ENCODE data around the gene KIF24. TPM values are rescaled to one million over a fixed set of nuclear protein-coding genes. Genes with fewer than 3 reads are reported as not detected.
"Not testable (repeated sequence)": the region's sequence is repeated elsewhere in the genome, so short reads cannot be mapped to it uniquely, and the experiment has no call there.

Gene KIF24
- polyA plus RNA-seq, 1 donor: 2.0 TPM

DNA sequence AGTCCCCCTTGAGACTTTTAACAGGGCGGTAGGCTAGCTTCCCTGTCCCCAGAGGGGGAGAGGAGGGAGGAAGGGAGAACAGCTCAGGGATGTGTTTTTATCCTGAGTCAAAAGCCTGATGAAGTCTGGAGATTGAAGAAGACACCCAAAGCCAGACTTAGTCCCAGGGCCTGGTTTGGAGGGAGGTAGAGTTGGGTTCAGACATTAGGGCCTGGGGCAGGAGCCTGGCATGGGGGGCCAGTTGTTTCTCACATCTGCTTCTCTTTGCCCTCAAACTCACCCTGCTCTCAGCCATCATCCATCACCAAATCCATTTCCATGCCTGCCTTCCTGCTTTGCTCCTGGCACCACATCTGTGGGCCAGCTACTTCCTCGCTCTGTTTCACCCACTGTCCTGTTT lies 44.7 kb upstream of the KIF24 start:
- no peak for DNase-seq
- Histone ChIP-seq H3K4me1 (ENCODE audit: control insufficient read depth, insufficient read depth, low read length) (peaks cover 23% of the 10 kb centered on the region), H3K4me3 (ENCODE audit: low read length) (no peak overlapping the region), H3K27ac (ENCODE audit: low read length) (peak overlapping the region; percentile 96), H3K27me3 (ENCODE audit: control insufficient read depth, insufficient read depth, low read length) (peaks cover 28% of the 10 kb centered on the region), H3K36me3 (ENCODE audit: control insufficient read depth, insufficient read depth, low read length) (peaks cover 37% of the 10 kb centered on the region), H3K9me3 (ENCODE audit: control insufficient read depth, low read depth, low read length) (peaks cover 22% of the 10 kb centered on the region)
- no CpG with 5 or more reads among the region's 2 CpGs for WGBS (ENCODE audit: insufficient coverage, low lambda C conversion rate)

DNA sequence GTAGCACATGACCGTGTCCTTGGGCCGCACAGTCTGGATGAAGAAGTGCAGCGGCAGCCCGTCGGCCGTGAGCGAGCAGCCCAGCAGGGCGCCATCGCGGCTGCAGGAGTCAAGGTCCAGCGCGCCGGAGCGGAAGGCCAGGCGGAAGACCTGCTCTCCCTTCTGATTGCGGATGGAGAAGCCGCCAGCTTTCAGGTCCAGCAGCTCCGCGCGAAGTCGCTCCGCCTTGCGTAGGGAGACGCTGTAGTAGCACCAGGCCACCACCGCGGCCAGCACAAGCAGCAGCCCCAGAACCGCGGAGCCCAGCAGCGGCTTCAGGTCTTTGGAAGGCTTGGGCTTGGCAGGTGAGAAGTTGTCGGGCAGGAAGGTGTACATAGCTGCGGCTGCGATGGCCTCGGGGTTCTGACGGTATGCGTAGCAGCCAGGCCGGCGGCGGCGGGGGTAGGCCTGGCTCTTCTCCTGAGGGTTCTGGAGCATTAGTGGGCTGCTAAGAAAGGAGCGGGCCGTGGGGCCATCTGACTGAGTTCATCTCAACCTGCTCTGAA lies 43.5 kb upstream of the KIF24 start:
- Histone ChIP-seq H3K27ac (ENCODE audit: low read length) (no peak overlapping the region), H3K4me1 (ENCODE audit: control insufficient read depth, insufficient read depth, low read length) (peaks cover 23% of the 10 kb centered on the region), H3K36me3 (ENCODE audit: control insufficient read depth, insufficient read depth, low read length) (peaks cover 46% of the 10 kb centered on the region), H3K9me3 (ENCODE audit: control insufficient read depth, low read depth, low read length) (peaks cover 22% of the 10 kb centered on the region), H3K27me3 (ENCODE audit: control insufficient read depth, insufficient read depth, low read length) (peaks cover 28% of the 10 kb centered on the region), H3K4me3 (ENCODE audit: low read length) (no peak overlapping the region)
- no peak for DNase-seq
- WGBS (ENCODE audit: insufficient coverage, low lambda C conversion rate): no CpG with 5 or more reads among the region's 41 CpGs

DNA sequence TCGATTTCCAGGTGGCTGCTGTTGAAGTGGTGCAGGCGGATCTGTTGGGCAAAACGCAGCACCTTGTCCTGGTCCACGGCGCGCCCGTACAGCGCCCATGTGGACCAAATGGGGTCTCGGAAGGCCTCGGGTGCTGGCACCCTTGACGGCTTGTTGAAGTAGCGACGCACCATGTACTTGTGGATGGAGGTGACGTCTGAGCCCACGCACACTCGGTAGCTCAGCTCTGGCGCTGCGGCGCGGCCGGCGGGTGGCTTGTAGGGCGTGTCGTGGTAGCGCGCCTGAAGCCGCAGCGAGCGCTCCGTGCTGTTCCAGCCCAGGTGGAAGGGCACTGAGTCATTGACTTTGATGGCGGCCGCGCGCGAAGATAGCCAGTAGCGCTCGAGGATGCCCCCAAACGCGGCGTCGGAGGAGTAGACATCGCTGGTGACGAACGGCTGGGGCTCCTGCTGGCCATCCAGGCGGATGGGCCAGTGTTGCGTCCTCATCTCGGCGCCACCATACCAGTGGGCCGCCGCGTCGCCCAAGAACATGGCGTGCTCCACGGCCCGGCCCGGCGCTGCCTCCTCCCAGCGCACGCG lies 42.9 kb upstream of the KIF24 start:
- peaks cover 50% of the 10 kb centered on the region for H3K36me3 ChIP-seq (ENCODE audit: control insufficient read depth, insufficient read depth, low read length)
- no peak overlapping the region for H3K4me3 ChIP-seq (ENCODE audit: low read length)
- peaks cover 23% of the 10 kb centered on the region for H3K4me1 ChIP-seq (ENCODE audit: control insufficient read depth, insufficient read depth, low read length)
- H3K27ac ChIP-seq (ENCODE audit: low read length): no peak overlapping the region
- H3K27me3 ChIP-seq (ENCODE audit: control insufficient read depth, insufficient read depth, low read length): peaks cover 28% of the 10 kb centered on the region
- WGBS (ENCODE audit: insufficient coverage, low lambda C conversion rate): no CpG with 5 or more reads among the region's 60 CpGs
- no peak for DNase-seq
- peaks cover 22% of the 10 kb centered on the region for H3K9me3 ChIP-seq (ENCODE audit: control insufficient read depth, low read depth, low read length)

DNA sequence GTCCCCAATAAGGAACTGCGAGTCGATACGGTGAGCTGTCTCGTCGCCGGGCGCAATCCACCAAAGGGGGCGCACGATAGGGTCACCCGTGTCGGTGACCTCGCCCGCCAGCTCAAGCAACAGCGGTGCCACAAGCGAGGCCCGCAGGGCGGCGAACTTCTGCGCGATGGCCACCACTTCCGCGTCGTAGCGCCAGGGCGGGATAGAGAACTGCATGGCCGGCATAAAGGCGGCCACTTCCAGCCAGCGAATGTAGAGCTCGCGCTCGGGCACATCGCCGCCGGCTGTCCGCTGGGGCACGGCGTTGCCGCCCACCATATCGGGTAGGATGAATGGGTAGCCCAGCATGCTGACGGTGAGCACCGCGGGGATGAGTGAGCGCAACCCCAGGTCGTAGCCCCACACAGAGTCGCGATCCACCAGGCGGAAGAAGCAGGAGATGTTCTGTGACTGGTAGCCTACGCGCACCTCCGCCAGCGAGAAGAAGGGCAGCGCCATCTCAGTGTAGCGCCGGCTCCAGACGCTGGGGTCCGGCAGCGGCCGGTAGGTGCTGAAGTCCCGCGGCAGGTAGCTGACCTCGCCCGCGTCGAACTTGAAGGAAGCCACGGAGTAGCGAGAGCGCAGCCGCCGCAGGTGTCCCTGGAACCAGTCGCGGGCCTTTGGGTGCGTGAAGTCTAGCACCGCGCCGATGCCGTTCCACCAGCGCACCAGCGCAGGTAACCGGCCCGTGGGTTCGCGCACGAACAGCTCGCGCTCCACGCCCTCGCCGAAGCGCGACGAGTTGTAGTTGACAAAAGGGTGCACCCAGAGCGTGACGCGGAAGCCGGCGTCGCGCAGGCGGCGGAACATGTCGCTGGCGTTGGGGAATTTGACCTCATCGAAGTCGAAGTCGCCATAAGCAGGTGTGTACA lies 42.2 kb upstream of the KIF24 start:
- H3K4me3 ChIP-seq (ENCODE audit: low read length): no peak overlapping the region
- H3K36me3 ChIP-seq (ENCODE audit: control insufficient read depth, insufficient read depth, low read length): peaks cover 52% of the 10 kb centered on the region
- no CpG with 5 or more reads among the region's 105 CpGs for WGBS (ENCODE audit: insufficient coverage, low lambda C conversion rate)
- H3K9me3 ChIP-seq (ENCODE audit: control insufficient read depth, low read depth, low read length): peaks cover 22% of the 10 kb centered on the region
- no peak for DNase-seq
- H3K4me1 ChIP-seq (ENCODE audit: control insufficient read depth, insufficient read depth, low read length): peaks cover 23% of the 10 kb centered on the region
- H3K27me3 ChIP-seq (ENCODE audit: control insufficient read depth, insufficient read depth, low read length): peaks cover 28% of the 10 kb centered on the region
- H3K27ac ChIP-seq (ENCODE audit: low read length): no peak overlapping the region

DNA sequence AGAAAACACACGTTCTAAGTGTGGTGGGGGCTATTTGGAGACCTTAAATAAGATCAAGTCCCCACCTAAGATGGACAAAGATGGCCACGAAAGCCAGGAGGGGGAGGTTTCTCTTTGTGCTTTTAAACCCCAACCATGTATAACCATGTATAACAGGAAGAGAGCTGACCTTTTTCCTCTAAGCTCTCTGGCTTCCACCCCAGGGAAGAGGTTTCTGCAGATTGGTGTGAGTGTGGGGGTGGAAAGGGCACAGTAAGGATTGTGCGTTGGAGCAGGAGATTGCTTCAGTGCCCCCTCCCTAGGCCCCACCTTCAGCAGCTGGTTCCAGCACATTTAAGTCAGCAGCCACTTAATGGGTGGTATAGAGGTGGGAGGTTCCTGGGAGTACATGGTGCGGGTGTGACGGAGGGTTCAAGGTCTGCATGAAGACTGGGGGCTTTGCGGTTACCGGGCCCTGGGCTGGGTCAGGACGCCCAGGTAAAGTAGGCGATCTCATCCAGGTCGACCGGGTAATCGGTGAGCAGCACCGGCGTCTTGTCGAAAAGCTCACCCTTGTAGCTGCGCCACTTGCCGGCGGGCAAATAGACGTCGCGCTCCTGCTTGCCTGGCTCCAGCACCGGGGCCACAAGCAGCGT lies 41.4 kb upstream of the KIF24 start:
- Histone ChIP-seq H3K36me3 (ENCODE audit: control insufficient read depth, insufficient read depth, low read length) (peaks cover 53% of the 10 kb centered on the region), H3K9me3 (ENCODE audit: control insufficient read depth, low read depth, low read length) (peaks cover 22% of the 10 kb centered on the region), H3K4me1 (ENCODE audit: control insufficient read depth, insufficient read depth, low read length) (peaks cover 20% of the 10 kb centered on the region), H3K27me3 (ENCODE audit: control insufficient read depth, insufficient read depth, low read length) (peaks cover 28% of the 10 kb centered on the region), H3K4me3 (ENCODE audit: low read length) (no peak overlapping the region), H3K27ac (ENCODE audit: low read length) (no peak overlapping the region)
- DNase-seq: no peak
- no CpG with 5 or more reads among the region's 23 CpGs for WGBS (ENCODE audit: insufficient coverage, low lambda C conversion rate)

DNA sequence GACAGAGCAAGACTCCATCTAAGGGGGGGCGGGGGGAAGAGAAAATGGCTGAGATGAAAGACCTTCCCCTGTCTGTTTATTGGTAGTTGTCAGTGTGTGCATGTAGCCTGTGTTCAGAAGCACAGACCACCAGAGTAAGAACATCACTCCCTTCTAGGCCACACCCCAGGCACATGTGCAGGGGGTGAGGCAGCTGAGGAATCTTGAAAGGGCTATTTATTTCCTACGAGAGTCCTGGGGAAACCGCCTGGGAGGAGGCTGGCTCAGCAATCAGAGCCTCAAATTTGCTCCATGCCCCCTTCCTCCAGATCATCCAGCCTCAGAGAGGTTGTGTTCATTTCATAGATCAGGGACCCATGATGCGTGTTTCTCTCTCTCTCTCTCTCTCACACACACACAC lies 40.6 kb upstream of the KIF24 start:
- Histone ChIP-seq H3K4me3 (ENCODE audit: low read length) (no peak overlapping the region), H3K4me1 (ENCODE audit: control insufficient read depth, insufficient read depth, low read length) (peaks cover 18% of the 10 kb centered on the region), H3K27me3 (ENCODE audit: control insufficient read depth, insufficient read depth, low read length) (peaks cover 28% of the 10 kb centered on the region), H3K27ac (ENCODE audit: low read length) (no peak overlapping the region), H3K36me3 (ENCODE audit: control insufficient read depth, insufficient read depth, low read length) (peaks cover 53% of the 10 kb centered on the region), H3K9me3 (ENCODE audit: control insufficient read depth, low read depth, low read length) (peaks cover 22% of the 10 kb centered on the region)
- WGBS (ENCODE audit: insufficient coverage, low lambda C conversion rate): no CpG with 5 or more reads among the region's 4 CpGs
- DNase-seq: no peak

DNA sequence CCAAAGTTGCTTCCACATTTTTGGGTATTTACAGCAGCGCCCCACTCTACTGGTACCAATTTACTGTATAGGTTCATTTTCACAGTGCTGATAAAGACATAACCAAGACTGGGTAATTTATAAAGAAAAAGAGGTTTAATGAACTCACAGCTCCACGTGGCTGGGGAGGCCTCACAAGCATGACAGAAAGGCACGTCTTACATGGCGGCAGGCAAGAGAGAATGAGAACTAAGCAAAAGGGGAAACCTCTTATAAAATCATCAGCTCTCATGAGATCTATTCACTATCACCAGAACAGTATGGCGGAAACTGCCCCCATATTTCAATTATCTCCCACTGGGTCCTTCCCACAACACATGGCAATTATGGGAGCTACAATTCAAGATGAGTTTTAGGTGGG lies 39.7 kb upstream of the KIF24 start:
- Histone ChIP-seq H3K4me1 (ENCODE audit: control insufficient read depth, insufficient read depth, low read length) (peaks cover 13% of the 10 kb centered on the region), H3K27me3 (ENCODE audit: control insufficient read depth, insufficient read depth, low read length) (peaks cover 28% of the 10 kb centered on the region), H3K36me3 (ENCODE audit: control insufficient read depth, insufficient read depth, low read length) (peaks cover 53% of the 10 kb centered on the region), H3K9me3 (ENCODE audit: control insufficient read depth, low read depth, low read length) (peaks cover 22% of the 10 kb centered on the region)
- DNase-seq; H3K4me3 ChIP-seq (ENCODE audit: low read length); H3K27ac ChIP-seq (ENCODE audit: low read length): not testable (repeated sequence)
- 89% methylated on average over 3 of the region's 5 CpGs for WGBS (ENCODE audit: insufficient coverage, low lambda C conversion rate)

DNA sequence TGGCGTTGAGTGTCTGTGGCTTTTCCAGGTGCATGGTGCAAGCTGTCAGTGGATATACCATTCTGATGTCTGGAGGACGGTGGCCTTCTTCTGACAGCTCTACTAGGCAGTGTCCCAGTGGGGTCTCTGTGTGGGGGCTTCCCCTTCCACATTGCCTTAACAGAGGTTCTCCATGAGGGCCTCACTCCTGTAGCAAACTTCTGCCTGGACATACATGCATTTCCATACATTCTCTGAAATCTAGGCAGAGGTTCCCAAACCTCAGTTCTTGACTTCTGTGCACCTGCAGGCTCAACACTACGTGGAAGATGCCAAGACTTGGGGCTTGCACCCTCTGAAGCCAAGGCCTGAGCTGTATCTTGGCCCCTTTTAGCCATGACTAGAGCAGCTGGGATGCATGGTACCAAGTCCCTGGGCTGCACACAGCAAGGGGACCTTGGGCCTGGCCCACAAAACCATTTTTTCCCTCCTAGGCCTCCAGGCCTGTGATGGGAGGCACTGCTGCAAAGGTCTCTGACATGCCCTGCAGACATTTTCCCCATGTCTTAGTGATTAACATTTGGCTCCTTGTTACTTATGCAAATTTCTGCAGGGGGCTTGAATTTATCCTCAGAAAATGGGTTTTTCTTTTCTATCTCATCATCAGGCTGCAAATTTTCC lies 38.8 kb upstream of the KIF24 start:
- peaks cover 53% of the 10 kb centered on the region for H3K36me3 ChIP-seq (ENCODE audit: control insufficient read depth, insufficient read depth, low read length)
- H3K27ac ChIP-seq (ENCODE audit: low read length); H3K4me3 ChIP-seq (ENCODE audit: low read length); DNase-seq: not testable (repeated sequence)
- peaks cover 18% of the 10 kb centered on the region for H3K4me1 ChIP-seq (ENCODE audit: control insufficient read depth, insufficient read depth, low read length)
- H3K9me3 ChIP-seq (ENCODE audit: control insufficient read depth, low read depth, low read length): peaks cover 22% of the 10 kb centered on the region
- peaks cover 26% of the 10 kb centered on the region for H3K27me3 ChIP-seq (ENCODE audit: control insufficient read depth, insufficient read depth, low read length)
- no CpG with 5 or more reads among the region's 3 CpGs for WGBS (ENCODE audit: insufficient coverage, low lambda C conversion rate)

DNA sequence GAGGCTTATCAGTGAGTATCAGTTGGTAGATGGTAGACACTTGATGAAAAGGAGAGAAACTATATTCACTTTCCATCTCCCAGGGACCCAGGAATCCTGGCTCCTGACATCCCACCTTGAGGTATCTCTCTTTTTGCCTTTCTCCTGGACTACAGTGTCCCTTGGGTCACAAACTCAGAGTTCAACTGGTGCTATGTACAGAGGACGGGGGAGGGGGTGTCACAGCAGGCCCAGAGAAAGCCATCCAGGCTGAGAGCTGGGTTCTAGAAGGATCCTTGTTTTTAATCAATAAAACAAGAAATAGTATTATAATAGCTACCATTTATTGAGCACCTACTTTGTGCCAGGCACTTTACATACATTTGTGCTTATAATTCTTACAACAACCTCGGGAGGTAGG lies 37.3 kb upstream of the KIF24 start:
- Histone ChIP-seq H3K36me3 (ENCODE audit: control insufficient read depth, insufficient read depth, low read length) (peaks cover 40% of the 10 kb centered on the region), H3K9me3 (ENCODE audit: control insufficient read depth, low read depth, low read length) (peaks cover 8% of the 10 kb centered on the region), H3K4me3 (ENCODE audit: low read length) (no peak overlapping the region), H3K27ac (ENCODE audit: low read length) (no peak overlapping the region), H3K27me3 (ENCODE audit: control insufficient read depth, insufficient read depth, low read length) (peaks cover 13% of the 10 kb centered on the region), H3K4me1 (ENCODE audit: control insufficient read depth, insufficient read depth, low read length) (peaks cover 25% of the 10 kb centered on the region)
- no CpG with 5 or more reads among the region's 2 CpGs for WGBS (ENCODE audit: insufficient coverage, low lambda C conversion rate)
- no peak for DNase-seq

DNA sequence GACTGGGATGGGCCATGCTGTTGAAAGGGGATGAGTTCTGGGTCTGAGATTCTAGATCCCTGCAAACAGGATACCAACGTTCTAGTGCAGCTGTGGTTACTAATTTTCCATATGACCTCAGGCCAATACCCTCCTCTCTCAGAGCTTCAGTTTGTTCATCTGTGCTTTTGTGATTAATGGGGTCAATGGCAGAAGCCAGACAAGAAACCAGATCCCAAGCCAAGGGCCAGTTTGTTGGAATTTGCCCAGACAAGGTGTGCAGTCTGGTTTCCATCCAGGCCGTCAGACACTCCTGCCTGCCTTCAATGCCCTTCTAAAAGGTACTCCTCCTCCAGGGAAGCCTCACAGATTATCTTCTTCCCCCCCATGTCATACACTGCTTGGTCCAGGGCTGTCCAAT lies 36.2 kb upstream of the KIF24 start:
- Histone ChIP-seq H3K27ac (ENCODE audit: low read length) (no peak overlapping the region), H3K27me3 (ENCODE audit: control insufficient read depth, insufficient read depth, low read length) (peaks cover 2% of the 10 kb centered on the region), H3K4me1 (ENCODE audit: control insufficient read depth, insufficient read depth, low read length) (peaks cover 19% of the 10 kb centered on the region), H3K9me3 (ENCODE audit: control insufficient read depth, low read depth, low read length) (no peaks in the 10 kb centered on the region), H3K36me3 (ENCODE audit: control insufficient read depth, insufficient read depth, low read length) (peaks cover 29% of the 10 kb centered on the region), H3K4me3 (ENCODE audit: low read length) (no peak overlapping the region)
- no CpG with 5 or more reads among the region's 2 CpGs for WGBS (ENCODE audit: insufficient coverage, low lambda C conversion rate)
- DNase-seq: no peak

Data from large intestine (tissue), 3 donors.